NCI-H2227 (cell line): ENCODE measurements around the gene HOTAIR.

Source experiments
- DNase-seq: peaks from one replicate; lab custom pipeline; 2025; ENCODE audit not compliant: unreplicated experiment; lab: John Stamatoyannopoulos, UW

Gene HOTAIR

GRCh38 chr12:53976172-53976822, 1.5 kb upstream of the HOTAIR start:
- no peak for DNase-seq

GRCh38 chr12:53975479-53976152, 862 bp upstream of the HOTAIR start:
- no peak for DNase-seq

DNA sequence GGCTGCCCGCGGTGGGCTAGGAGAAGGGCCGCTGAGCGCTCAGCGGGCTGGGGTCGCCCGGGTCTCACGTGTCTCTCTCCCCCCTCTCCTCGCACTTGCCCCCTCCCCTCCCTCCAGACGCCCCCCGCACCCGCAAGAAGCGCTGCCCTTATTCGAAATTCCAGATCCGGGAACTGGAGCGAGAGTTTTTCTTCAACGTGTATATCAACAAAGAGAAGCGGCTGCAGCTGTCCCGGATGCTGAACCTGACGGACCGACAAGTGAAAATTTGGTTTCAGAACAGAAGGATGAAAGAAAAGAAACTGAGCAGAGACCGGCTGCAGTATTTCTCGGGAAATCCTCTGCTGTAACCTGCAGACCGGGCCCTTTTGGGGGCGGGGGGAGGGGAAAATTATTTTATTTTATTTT, 314 bp upstream of the HOTAIR start:
- DNase-seq: no peak

DNA sequence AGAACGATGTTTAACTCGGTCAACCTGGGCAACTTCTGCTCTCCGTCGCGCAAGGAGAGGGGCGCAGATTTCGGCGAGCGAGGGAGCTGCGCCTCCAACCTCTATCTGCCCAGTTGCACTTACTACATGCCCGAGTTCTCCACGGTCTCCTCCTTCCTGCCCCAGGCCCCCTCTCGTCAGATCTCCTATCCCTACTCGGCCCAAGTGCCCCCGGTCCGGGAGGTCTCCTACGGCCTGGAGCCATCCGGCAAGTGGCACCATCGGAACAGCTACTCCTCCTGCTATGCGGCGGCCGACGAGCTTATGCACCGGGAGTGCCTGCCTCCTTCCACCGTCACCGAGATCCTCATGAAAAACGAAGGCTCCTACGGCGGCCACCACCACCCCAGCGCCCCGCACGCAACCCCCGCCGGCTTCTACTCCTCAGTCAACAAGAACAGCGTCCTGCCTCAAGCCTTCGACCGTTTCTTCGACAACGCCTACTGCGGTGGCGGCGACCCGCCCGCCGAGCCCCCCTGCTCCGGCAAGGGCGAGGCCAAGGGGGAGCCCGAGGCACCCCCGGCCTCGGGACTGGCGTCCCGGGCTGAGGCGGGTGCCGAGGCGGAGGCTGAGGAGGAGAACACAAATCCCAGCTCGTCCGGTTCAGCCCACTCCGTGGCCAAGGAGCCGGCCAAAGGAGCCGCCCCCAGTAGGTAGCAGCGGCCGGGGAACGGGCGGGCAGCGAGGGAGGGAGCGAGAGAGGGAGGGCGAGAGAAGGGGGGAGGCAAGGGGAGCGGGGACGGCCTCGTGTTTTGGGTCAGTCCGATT, 1.3 kb downstream of the HOTAIR start:
- no peak for DNase-seq

DNA sequence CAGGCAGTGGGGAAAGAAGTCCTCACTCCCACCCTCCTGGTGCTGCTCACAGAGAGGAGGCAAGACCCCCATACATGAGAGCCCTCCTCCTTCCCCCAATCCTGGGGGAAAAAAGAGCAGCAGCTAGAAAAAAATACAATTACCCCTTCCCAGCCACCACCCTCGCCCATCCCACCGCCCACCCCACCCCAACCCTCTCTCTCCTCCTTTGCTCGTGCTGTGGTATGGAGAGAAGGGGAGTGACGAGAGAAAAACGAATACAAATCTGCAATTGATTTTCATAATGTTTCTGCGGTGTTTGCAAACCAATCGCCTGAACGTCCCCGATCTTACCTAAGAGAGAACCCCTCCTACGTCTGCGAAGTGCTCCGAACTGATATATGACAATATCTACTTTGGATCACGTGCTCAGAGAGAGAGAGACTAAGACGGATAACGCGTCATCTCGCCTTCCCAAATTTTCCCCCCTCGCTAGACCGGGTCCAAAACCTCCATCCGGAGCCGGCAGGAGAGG, 2.0 kb downstream of the HOTAIR start, which contains the start of gene HOXC11:
TSS of gene HOXC11 (plus strand) at position 405 of the 514 bp plus-strand sequence. CDS start 116 bp downstream, outside the sequence.
- no peak for DNase-seq

DNA sequence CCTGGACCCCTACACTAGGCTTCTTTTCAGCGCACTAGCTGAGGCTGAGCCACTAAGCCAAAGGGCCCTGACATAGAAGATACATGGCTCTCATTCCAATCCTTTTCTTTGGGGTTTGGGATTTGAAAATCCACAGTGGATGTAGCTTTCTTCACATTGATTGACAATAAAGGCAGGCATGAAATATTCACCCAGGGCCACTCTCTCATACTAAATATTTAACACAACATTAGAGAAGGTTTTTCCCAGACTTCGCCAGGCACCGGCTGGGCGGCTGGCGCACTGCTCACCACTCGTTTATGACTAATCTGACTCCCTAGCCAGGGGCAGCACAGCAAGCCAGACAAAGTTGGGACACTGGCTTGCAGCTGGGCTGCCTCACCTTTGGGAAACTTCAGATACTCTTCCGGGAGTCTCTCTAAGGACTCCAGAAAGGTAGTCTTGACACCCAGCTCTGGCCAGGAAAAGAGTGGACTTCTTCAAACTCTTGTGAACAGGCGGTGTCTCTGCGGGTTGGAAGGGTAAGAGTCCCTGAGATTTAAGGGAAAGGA, 2.5 kb downstream of the HOTAIR start:
- DNase-seq: no peak

DNA sequence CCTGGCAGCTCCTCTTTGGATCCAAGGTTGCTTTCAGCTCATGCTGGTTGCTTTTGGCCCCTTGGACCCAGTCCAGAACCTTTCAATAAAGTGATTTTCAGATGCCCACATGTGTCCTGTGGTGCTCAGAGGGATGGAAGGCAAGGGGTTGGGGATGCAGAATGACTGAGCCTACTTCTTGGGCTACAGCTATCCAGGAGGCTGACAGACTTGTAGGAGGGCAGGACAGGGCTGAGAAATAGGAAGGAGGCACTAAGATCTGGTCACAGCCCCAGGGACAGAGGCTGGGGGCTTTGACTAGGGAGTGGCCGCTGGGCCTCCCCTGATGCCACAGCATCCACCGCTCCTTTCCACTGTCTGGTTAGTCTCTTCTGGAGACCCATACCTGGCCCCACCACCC, 3.1 kb downstream of the HOTAIR start:
- DNase-seq: no peak

DNA sequence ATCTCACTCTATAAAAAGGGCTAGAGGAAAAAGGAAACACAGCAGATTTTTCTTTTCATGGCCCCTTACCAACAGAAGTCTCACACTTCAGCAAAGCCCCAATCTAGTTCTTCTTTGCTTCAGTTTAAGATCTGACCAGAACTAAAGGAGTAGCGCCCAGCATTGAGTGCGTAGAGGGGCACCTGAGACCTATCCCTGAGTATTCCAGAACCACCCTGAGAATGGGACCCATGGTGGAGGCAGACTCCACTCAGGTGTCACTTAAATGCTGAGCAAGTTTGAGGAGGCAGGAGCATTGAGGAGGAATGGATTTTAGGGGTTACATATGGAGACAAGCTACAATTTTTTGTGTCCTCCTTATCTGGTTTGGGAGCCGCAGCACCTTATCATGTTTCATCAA, 3.6 kb downstream of the HOTAIR start:
- DNase-seq: no peak

DNA sequence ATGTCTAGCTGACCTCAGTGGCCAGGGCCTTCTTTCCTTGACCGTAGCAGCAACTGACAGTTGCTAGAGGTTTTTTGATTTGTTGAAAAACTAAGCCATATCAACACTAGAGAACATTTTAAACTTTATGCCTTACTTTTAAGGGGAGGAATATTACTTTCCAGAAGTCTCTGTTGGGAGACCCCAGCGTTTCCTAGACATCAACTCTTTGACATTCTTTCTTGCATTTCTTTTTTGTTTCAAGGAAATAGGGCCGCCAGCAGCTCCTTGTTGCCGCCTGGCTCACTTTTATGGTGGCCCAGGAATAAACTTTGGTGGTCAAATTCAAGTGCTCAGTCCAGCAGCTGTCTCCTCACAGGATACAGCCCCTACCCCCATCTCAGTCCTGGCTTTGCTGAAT, 4.3 kb downstream of the HOTAIR start:
- DNase-seq: no peak

DNA sequence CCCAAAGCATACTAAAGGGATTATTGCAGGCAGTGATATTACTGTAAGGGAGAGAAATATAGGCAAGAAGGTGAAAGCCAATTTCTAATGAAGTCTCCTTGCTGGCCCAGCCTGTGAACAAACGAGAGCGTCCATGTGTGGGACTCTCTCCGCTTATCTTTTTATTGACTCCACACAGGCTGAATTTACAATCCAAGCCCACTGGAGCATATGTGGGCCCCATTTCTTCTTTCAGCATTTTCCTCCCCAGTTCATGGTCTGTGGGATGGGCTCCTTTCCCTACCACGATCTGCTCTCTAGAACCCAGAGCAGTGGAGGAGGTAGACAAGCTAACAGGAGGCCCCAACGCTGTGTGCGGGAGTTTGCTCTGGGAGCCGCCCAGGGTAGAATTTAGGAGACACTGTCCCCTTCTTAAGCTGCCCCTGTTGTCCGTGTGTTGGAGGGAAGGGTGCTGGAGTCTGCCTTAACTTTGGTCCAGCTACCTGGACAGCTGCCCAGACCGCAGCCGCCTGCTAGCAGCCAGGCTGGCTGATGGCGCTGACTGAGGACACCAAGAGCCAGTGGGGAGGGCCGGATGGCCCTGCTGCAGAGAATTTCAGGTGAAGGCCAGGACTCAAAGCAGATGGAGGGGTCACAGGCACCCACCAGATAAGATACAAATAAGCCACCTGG, 5.0 kb downstream of the HOTAIR start:
- DNase-seq: no peak

DNA sequence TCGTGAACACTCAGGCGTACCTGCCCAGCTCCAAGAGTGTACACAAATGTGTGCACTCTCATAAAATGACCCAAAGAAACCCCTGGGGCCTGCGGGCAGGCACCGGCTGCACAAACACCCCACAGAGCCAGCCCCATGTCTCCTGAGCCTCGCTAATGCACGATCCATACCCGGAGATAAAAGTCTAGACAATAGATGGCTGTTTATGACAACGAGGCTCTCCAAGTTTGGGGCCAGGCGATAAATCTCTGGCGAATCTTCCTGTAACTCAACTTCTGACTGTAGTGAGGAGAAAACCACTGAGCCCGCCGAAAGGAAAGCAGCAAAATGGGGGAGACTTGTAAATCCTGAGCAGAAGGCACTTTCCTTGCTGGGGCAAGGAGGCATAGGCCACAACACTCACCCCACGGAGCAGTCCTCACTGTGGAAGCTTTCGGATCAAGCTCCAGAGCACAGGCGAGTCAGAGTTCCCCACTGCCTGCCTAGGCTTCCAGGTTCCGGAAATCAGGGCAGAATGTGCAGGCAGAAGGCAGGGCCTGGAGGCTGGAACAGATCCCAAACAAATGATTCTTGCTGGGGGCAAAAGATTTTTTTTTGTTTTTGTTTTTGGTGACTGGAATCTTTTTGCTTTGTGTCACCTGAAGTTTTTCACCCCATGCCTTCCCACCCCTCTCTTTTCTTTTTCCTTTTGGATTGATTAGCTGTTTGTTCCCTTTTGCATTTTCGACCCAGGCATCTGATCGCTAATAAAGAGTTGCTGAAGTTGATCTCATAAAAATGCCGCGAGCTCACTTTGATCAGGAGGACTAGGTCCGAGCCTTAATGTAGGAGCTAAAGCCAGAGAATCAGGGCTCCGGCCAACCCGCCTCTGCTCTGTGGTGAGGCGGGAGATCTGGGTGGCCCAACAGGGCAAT, 6.3 kb downstream of the HOTAIR start:
- DNase-seq: no peak

DNA sequence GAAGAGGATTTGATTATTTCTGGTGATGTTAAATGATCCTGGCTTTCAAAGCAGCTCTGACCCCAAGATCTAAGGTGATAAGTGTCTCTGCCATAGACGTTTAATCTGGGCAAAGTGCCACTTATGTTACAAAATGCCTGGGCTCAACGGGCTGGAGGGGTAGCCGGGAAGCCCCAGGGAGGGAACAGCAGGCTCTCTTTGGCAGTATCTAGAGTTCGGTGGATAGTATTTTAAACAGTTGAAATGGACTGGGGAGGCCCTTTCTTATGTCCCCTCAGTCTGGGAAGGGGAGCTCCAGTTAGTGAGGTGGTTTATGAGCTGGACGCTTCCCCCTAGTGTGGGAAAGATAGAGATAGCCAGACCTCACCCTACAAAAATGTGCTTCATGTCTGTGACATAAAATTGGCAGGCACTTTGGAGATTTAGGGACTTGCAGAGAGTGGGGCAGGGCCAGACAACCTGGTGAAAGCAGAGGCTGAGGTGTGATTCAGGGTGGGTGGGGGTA, 7.3 kb downstream of the HOTAIR start:
- DNase-seq: no peak

DNA sequence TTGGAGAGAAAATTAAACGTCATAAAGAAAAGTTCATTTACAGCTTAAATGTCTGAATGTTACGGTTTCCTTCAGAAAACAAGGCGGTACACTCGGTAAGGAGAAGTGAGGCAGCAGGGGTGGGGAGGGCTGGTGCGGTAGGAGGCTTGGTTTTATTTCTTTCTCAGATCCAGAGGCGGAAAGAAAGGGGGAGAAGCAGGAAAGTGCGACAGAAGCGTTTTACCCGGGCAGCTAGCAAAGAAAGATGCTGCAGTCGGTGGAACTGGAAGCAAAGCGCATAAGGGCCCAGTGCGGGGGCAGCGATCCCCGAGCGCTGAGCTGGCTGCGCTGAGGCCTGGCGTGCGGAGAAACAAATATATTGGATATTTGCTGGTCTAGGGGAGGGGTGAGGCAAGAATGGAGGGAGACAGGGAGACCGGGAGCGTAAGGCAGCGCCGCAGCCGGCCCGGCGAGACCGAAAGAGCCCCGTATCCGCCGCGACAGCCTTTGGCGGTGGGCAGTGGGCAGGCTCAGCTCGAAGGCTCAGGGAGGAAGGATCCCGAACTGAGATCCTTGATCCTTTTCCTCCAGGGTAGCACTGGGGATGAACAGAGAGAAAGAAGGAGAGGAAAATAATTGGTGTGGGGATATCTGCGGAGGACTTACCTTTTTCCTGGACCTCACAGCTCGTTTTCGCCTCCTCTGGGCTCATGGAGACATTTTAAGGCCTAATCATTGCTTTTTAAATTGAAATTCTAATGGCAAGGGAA, 8.2 kb downstream of the HOTAIR start:
- DNase-seq: no peak

- DNase-seq: no peak
Measured at GRCh38 chr12:53966085-53966384, 8.7 kb downstream of the HOTAIR start.

- DNase-seq: no peak
Measured at GRCh38 chr12:53965281-53966084, 9.3 kb downstream of the HOTAIR start.

DNA sequence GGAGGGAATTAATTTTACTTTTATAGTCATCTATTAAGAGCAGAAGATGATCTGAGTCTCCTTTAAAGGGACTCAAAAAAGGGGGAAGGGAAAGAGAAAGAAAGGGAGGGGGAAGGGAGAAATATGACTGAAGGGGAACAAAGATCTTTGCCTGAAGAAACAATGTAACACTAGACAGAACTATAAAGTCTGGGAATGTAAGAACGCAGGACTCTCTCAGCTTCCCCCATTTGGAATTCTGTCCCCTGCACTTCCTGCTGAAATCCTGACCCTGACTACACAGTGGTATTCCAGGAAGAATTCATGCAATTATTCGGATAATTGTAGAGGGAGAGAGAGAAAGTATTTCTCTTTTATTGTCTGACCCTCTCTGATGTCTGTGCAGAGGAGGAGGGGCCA, 10.4 kb downstream of the HOTAIR start:
- no peak for DNase-seq

DNA sequence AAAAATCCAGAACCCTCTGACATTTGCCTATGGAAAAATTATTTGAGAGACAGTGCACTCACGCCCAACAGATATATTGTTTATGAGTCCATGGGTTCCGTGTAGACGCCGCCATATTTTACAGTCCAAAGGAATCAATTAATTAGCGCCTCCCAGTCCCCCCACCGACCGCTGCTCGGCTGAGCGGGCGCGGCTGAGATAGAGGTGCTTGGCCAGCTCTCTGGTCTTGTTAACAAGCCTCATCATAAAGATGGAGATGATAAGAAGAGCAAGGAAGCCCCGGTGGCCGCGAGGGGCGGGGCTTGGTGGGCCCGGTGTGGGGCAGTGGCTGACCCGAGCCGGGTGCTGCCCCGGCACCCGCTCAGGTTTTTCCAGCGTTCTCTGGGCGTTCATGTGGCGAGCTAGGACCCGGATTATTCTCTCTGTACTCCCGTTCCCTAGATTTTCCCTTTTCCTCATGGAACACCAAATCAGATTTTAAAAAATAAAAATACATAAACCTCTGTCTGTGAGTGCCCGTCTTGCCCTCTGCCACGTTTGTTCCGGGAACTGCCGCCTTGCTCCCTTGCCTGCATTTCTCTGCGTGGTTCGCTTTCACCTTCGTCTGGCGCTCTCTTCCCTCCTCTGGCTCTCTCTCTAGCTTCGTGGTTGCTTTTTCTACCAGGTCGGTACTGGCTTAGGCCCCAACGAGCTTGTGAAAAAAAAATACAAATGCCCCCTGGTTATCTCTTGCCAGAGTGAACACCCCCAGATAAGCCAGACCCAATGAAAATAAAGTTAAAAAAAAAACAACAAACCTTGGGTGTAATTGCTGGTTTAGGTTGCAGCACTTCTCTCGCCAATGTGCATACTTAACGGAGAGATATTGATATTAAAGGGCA, 11.1 kb downstream of the HOTAIR start:
- no peak for DNase-seq
